ENCODE measurements around the gene LIAS. TPM values are rescaled to one million over a fixed set of nuclear protein-coding genes. Genes with fewer than 3 reads are reported as not detected.

LIAS gene
- total and polyA plus RNA-seq, 2 of the 13 experiments (the other 11 are each of a cell fraction or from before 2014, with no cell fraction given), result 16.0 to 16.6 TPM

DNA sequence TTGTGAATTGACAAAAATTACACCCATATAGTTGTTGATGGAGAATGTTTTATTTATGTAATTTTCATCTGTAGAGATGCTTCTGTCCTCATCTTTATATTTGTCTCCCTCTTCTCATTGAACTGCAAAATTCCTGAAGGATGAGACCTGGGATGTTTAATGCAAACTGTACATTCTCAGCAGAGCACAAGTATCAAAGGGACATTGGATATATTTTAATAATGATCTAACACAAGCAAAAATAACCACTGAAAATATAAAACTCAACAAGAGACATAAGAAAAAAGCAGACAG, 39.8 kb downstream of the LIAS start:
- no peak for ATAC-seq
- in situ Hi-C loops (cut with HindIII; ENCODE audit: extremely low pct_ligation_motif_present, low pct_unique_long_range_greater_than_20kb), result no loop called here
- peaks cover 8 to 41% of the 10 kb centered on the region in 2 experiments for H3K36me3 ChIP-seq (replicated peaks in 1 of 2; ENCODE audit: control insufficient read depth in 1 of 2, insufficient read depth in 2 of 2, low read length in 2 of 2)
- no peaks in the 10 kb centered on the region for H4K20me1 ChIP-seq (ENCODE audit: insufficient read depth, low read length)
- no peak overlapping the region for H3K27ac ChIP-seq (ENCODE audit: extremely low read length, insufficient read depth, low read length)
- no peaks in the 10 kb centered on the region for H3K9me3 ChIP-seq (ENCODE audit: low read length)
- POLR2A ChIA-PET, result interaction anchor here (2.1 kb wide), 1 partner anchor 29 kb away, joined by 9 read pairs; the partner anchor contains the start of gene UGDH
- no TSS peak for BruUV-seq (replicated peaks)
- TF ChIP-seq ZNF709 (CRISPR knock-in tag; IDR thresholded peaks at IDR 0.05) (no peak), ARID5B (CRISPR knock-in tag; IDR thresholded peaks at IDR 0.05) (no peak), RBM22 (optimal IDR thresholded peaks at IDR 0.05; ENCODE audit: low read length) (peak; percentile 2), ZNF816 (CRISPR knock-in tag; IDR thresholded peaks at IDR 0.05; ENCODE audit: borderline replicate concordance) (no peak), PATZ1 (CRISPR knock-in tag; IDR thresholded peaks at IDR 0.05) (no peak), CENPX (CRISPR knock-in tag; IDR thresholded peaks at IDR 0.05) (no peak), ZNF296 (CRISPR knock-in tag; conservative IDR thresholded peaks at IDR 0.05) (no peak), ZNF724P (CRISPR knock-in tag; IDR thresholded peaks at IDR 0.05; ENCODE audit: borderline replicate concordance) (no peak), SMAD3 (CRISPR knock-in tag; IDR thresholded peaks at IDR 0.05) (0 out of 2 replicates have a peak, but pooled peaks have one; percentile 3)
- TF ChIP-seq, protein P1, sequence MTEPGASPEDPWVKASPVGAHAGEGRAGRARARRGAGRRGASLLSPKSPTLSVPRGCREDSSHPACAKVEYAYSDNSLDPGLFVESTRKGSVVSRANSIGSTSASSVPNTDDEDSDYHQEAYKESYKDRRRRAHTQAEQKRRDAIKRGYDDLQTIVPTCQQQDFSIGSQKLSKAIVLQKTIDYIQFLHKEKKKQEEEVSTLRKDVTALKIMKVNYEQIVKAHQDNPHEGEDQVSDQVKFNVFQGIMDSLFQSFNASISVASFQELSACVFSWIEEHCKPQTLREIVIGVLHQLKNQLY (CRISPR knock-in tag; IDR thresholded peaks at IDR 0.05), result no peak
- no peak for DNase-seq (ENCODE audit: low spot score)
- H3K4me2 ChIP-seq (ENCODE audit: low read depth, low read length), result no peak overlapping the region
- H3K27me3 ChIP-seq (ENCODE audit: control insufficient read depth in 1 of 2, insufficient read depth in 2 of 2, low read length in 2 of 2), result no peaks in the 10 kb centered on the region
- CTCF ChIA-PET (ENCODE audit: low intra/inter-chr PET ratio, low total read pairs), result no interaction called here
- FAIRE-seq, result no peak
- H3K79me2 ChIP-seq (ENCODE audit: insufficient read depth, low read length), result no peaks in the 10 kb centered on the region
- H3K4me3 ChIP-seq (replicated peaks in 1 of 3; ENCODE audit: insufficient read depth in 1 of 3, low read depth in 2 of 3, low read length in 3 of 3), result no peak overlapping the region
- H2AFZ ChIP-seq (ENCODE audit: low read length), result no peak overlapping the region
- no peak overlapping the region for H3K9ac ChIP-seq (ENCODE audit: insufficient read depth, low read depth, low read length)
- intact Hi-C loops (cut with micrococcal nuclease; ENCODE audit: unreplicated experiment), result no loop called here
- H3K4me1 ChIP-seq (ENCODE audit: insufficient read depth, low read length), result peaks cover 10% of the 10 kb centered on the region; the same call in 1 of the 2 replicates

All from HepG2 (cell line).